C4-2B (cell line): Measurements from ENCODE around the gene DNAJC18.
"Not testable (repeated sequence)": the region's sequence is repeated elsewhere in the genome, so short reads cannot be mapped to it uniquely, and the experiment has no call there.

Experiments
- H3K27ac ChIP-seq: fragments of 450-650 bp; 2 replicates; pipeline ENCODE4 v1.5.1; 2017
- CTCF ChIP-seq: fragments of 450-650 bp; conservative IDR thresholded peaks from 2 replicates; pipeline ENCODE4 v1.5.1; 2017; ENCODE audit warnings: mild to moderate bottlenecking
- ZFX ChIP-seq: fragments of 450-650 bp; IDR thresholded peaks from 2 replicates; pipeline ENCODE4 v1.6.1; 2017

Gene DNAJC18

GRCh38 chr5:139439013-139439903 lies at the start of gene DNAJC18:
Gene DNAJC18 (minus strand): TSS chr5:139439525. CDS start chr5:139439445, 80 bp downstream.
- TF ChIP-seq ZFX = no peak
- no peak for TF ChIP-seq CTCF
- peak within 1 kb of the TSS; percentile 70 for H3K27ac ChIP-seq

- no peak overlapping the region for H3K27ac ChIP-seq
Measured at GRCh38 chr5:139488260-139488659, 48.9 kb upstream of the DNAJC18 start.

GRCh38 chr5:139486201-139486600 lies 46.9 kb upstream of the DNAJC18 start:
- TF ChIP-seq CTCF = no peak
- no peak for TF ChIP-seq ZFX
- no peak overlapping the region for H3K27ac ChIP-seq

More at GRCh38 chr5:139488260-139488659, 48.9 kb upstream of the DNAJC18 start:
- TF ChIP-seq CTCF (no peak), ZFX (no peak)

GRCh38 chr5:139482890-139483208 lies 43.5 kb upstream of the DNAJC18 start:
- H3K27ac ChIP-seq = peak overlapping the region; percentile 48; the same call in 1 of the 2 replicates

GRCh38 chr5:139482050-139482889 lies 42.9 kb upstream of the DNAJC18 start, which contains the start of gene STING1:
Gene STING1 (minus strand): TSS chr5:139482758. CDS start chr5:139481704, 1,054 bp downstream.
- TF ChIP-seq CTCF (no peak), ZFX (no peak)
- H3K27ac ChIP-seq = peak within 1 kb of the TSS; percentile 48

- no peak for TF ChIP-seq ZFX
- no peak for TF ChIP-seq CTCF
- H3K27ac ChIP-seq = peak overlapping the region; percentile 48
Measured at GRCh38 chr5:139481580-139482049, 42.3 kb upstream of the DNAJC18 start.

- peak overlapping the region; percentile 48; the same call in 1 of the 2 replicates for H3K27ac ChIP-seq
- TF ChIP-seq CTCF (no peak), ZFX (no peak)
Measured at GRCh38 chr5:139481122-139481533, 41.8 kb upstream of the DNAJC18 start.

- not testable (repeated sequence) for H3K27ac ChIP-seq
Measured at GRCh38 chr5:139479729-139480128, 40.4 kb upstream of the DNAJC18 start.

- H3K27ac ChIP-seq = not testable (repeated sequence)
Measured at GRCh38 chr5:139478657-139479423, 39.5 kb upstream of the DNAJC18 start.
